Activated T-helper 9 cell treated with anti-CD3 and anti-CD28 coated beads, Interleukin-2, amount 50 U/mL, for 16 hours (primary cell): ENCODE data around the gene STS.

Experiments
- DNase-seq: peaks from one replicate; pipeline ENCODE4 v3.0.0-alpha.2; 2020; ENCODE audit warnings: low read depth

STS gene

DNA sequence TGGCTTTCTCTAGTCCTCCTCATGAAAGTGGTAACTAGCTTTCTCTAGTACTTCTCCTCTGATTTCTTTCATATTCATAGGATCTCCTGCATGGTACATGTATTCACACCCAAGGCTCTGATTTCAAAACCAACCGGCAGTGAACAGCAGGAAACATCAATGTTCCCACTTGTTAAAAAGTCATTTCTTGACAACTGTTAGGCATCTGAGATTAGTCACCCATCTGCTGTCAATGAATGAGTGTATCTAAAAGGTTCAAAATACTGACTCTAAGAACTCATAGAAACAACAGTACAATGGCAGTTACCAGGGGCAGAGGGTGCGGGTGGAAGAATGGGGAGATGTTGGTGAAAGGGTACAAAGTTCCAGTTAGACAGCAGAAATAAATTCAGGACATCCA, 31.9 kb downstream of the STS start:
- DNase-seq, result no peak

DNA sequence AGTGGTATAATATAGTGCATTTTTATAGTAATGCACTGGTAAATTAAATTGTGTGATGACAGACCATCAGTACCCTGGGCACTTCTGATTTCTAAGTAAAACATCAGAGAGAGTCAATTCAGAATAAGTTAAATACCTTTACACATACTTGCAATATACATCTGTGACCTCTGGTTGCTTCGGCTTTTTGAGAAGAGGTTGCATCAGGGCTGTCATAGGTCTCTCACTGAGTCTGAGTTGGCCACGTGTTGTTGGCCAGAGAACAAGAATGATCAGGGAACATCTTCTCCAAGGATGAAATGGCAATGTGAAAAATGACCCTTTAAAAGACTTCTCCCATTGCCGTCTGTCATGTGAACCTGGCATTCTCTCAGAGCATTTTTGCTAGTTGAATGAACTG, 37.3 kb downstream of the STS start:
- no peak for DNase-seq

DNA sequence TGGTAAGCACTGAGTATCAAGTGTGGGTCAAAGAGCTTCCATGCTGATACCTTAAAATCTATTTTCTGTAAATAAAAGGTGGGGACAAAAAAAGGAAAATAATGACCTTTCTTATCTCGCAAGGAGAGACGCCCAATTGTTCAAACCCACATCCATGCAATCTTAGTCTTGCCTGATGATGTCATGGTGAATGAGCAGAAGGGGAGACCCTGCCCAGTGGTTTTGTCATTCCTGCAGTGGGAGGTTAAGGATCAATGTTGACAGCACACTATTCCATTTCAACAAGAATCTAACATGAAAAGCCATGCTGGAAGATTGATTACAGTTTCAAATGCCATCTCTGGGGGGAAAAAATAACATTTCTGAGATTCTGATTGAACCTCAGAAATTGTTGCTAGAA, 41.2 kb downstream of the STS start:
- DNase-seq, result no peak

DNA sequence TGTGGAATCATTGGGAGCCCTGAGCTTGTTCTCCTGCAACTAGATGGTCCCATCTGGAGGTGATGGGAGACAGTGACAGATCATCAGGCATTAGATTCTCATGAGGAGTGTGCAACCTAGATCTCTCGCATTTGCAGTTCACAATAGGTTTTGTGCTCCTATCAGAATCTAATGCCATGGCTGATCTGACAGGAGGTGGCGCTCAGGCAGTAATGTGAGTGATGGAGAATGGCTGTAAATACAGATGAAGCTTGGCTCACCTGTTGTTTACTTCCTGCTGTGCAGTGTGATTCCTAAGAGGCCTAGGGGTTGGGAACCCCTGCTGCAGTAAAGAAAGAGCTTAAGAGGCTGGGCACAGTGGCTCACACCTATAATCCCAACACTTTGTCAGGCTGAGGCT, 42.6 kb downstream of the STS start:
- no peak for DNase-seq

DNA sequence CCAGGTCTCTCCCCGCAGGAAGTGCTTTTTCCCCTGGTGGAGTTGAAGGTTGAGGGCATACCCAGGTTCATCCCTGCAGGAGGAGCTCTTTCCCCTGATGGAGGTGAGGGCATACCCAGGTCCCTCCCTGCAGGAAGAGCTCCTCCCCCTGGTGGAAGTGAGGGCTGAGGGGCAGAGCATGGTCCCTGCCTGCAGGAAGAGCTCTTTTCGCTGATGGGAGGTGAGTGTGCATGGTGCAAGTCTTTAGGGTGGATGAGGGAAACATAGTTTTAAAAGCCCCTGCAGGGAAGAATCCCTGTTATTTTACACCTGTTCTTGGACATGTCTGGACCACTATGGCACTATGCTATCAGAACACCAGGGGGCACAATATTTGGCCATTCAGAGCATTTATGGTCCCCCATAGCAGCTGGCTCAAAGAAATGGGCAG, 44.2 kb downstream of the STS start:
- no peak for DNase-seq

DNA sequence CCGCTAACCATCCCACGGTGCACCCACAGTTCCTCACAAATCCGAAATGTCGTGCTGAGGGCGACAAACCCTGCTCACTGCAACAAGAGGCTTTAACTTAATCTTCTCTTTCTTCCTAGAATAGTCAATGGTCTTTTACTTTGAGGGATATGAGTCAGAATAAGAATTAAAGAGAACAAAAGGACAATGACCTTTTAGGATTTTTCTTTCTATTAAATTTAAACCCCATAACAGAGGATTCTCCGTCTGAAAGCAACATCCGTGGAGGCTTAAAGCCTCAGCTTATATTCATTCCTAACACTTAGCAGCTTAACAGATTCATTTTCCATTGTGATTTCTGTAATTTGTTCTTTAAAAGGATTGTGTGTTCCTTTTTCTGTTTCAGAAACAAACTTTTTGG, 45.4 kb downstream of the STS start:
- DNase-seq, result no peak

DNA sequence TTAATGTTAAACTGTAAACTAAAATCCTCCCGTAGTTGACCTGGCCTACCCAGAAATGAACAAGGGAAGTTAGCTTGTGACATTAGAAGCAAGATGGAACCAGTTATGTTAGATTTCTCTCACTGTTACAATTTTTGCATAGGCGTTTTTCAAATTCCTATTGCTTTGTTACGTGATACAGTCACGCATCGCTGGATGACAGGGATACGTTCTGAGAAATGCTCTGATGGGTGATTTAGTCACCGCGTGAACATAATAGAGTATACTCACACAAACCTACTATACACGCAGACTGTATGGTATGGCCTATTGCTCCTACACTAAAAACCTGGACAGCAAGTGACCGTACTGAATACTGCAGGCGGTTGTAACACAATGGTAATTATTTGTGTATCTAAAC, 47.1 kb downstream of the STS start:
- no peak for DNase-seq
